ENCODE results near the gene ZNF469. TPM values are rescaled to one million over a fixed set of nuclear protein-coding genes. Genes with fewer than 3 reads are reported as not detected.

Gene ZNF469
- polyA plus RNA-seq, 3 donors = 0.02 to 0.16 (median 0.10) TPM

GRCh38 chr16:88348377-88349152 is 34.2 kb upstream of the ZNF469 start:
- Histone ChIP-seq H3K79me2 (ENCODE audit: insufficient read depth, low read length) (no peaks in the 10 kb centered on the region), H3K4me2 (replicated peaks; ENCODE audit: extremely low read depth, low read length, poor library complexity, severe bottlenecking) (no peak overlapping the region), H3K27ac (ENCODE audit: low read depth in 1 of 2, low read length in 2 of 2) (no peak overlapping the region), H3K36me3 (replicated peaks in 1 of 2; ENCODE audit: control insufficient read depth in 1 of 2, insufficient read depth in 2 of 2, low read length in 2 of 2) (no peaks in the 10 kb centered on the region), H2AFZ (ENCODE audit: insufficient read depth, low read depth, low read length, poor library complexity, severe bottlenecking) (no peak overlapping the region), H3K4me1 (ENCODE audit: control insufficient read depth in 1 of 2, insufficient read depth in 2 of 2, low read length in 2 of 2) (no peaks in the 10 kb centered on the region), H3K27me3 (ENCODE audit: control insufficient read depth in 2 of 2, insufficient read depth in 2 of 2, low read length in 2 of 2) (no peaks in the 10 kb centered on the region), H3K9ac (ENCODE audit: insufficient read depth, low read length, poor library complexity, severe bottlenecking) (no peak overlapping the region), H3K4me3 (replicated peaks in 1 of 3; ENCODE audit: low read depth in 2 of 3, low read length in 3 of 3) (no peak overlapping the region), H4K20me1 (ENCODE audit: insufficient read depth, low read length) (no peaks in the 10 kb centered on the region), H3K9me3 (replicated peaks in 1 of 2; ENCODE audit: control insufficient read depth in 1 of 2, insufficient read depth in 1 of 2, low read length in 2 of 2) (peaks cover 0 to 4% of the 10 kb centered on the region in 2 donors)
- TF ChIP-seq CTCF (IDR thresholded peaks at IDR 0.05) = no peak
- intact Hi-C loops (cut with micrococcal nuclease) = no loop called here
- Mint-ChIP-seq H3K9me3 (peaks cover 0 to 7% (median 0%) of the 10 kb centered on the region in 7 donors), H3K4me1 (peaks cover 3% of the 10 kb centered on the region), H3K27me3 (ENCODE audit: low read depth in 3 of 3) (peaks cover 2 to 10% (median 3%) of the 10 kb centered on the region in 3 donors), H3K4me3 (no peak overlapping the region), H3K36me3 (no peaks in the 10 kb centered on the region), H3K27ac (no peak overlapping the region)
- WGBS (ENCODE audit: insufficient coverage) = 90% methylated on average over 25 of the region's 25 CpGs
- DNase-seq = no peak

- H3K4me2 ChIP-seq (replicated peaks; ENCODE audit: extremely low read depth, low read length, poor library complexity, severe bottlenecking) = no peak overlapping the region
- H3K36me3 Mint-ChIP-seq = no peaks in the 10 kb centered on the region
- no peak overlapping the region for H3K27ac Mint-ChIP-seq
- no peak overlapping the region for H3K27ac ChIP-seq (ENCODE audit: low read depth in 1 of 2, low read length in 2 of 2)
- H3K4me3 Mint-ChIP-seq = no peak overlapping the region
- 88% methylated on average over 11 of the region's 12 CpGs for WGBS (ENCODE audit: insufficient coverage)
- intact Hi-C loops (cut with micrococcal nuclease) = no loop called here
- H4K20me1 ChIP-seq (ENCODE audit: insufficient read depth, low read length) = no peaks in the 10 kb centered on the region
- no peaks in the 10 kb centered on the region for H3K79me2 ChIP-seq (ENCODE audit: insufficient read depth, low read length)
- H3K36me3 ChIP-seq (replicated peaks in 1 of 2; ENCODE audit: control insufficient read depth in 1 of 2, insufficient read depth in 2 of 2, low read length in 2 of 2) = no peaks in the 10 kb centered on the region
- no peak overlapping the region for H3K4me3 ChIP-seq (replicated peaks in 1 of 3; ENCODE audit: low read depth in 2 of 3, low read length in 3 of 3)
- H3K4me1 Mint-ChIP-seq = peaks cover 3% of the 10 kb centered on the region
- peaks cover 0 to 4% (median 0%) of the 10 kb centered on the region in 7 donors for H3K9me3 Mint-ChIP-seq
- H3K9ac ChIP-seq (ENCODE audit: insufficient read depth, low read length, poor library complexity, severe bottlenecking) = no peak overlapping the region
- DNase-seq = no peak
- no peaks in the 10 kb centered on the region for H3K4me1 ChIP-seq (ENCODE audit: control insufficient read depth in 1 of 2, insufficient read depth in 2 of 2, low read length in 2 of 2)
- H3K27me3 ChIP-seq (ENCODE audit: control insufficient read depth in 2 of 2, insufficient read depth in 2 of 2, low read length in 2 of 2) = no peaks in the 10 kb centered on the region
- H2AFZ ChIP-seq (ENCODE audit: insufficient read depth, low read depth, low read length, poor library complexity, severe bottlenecking) = no peak overlapping the region
- no peaks in the 10 kb centered on the region for H3K9me3 ChIP-seq (replicated peaks in 1 of 2; ENCODE audit: control insufficient read depth in 1 of 2, insufficient read depth in 1 of 2, low read length in 2 of 2)
- no peak for TF ChIP-seq CTCF (IDR thresholded peaks at IDR 0.05)
- peaks cover 2 to 10% (median 3%) of the 10 kb centered on the region in 3 donors for H3K27me3 Mint-ChIP-seq (ENCODE audit: low read depth in 3 of 3)
Observed at GRCh38 chr16:88349153-88349902, 33.4 kb upstream of the ZNF469 start.

All from CD14-positive monocyte (primary cell).